ENCODE results near the gene SLC6A13.

- TF ChIP-seq CTCF (IDR thresholded peaks at IDR 0.05; ENCODE audit: borderline replicate concordance, extremely low read depth, low read length, poor library complexity, severe bottlenecking) (no peak), EZH2 (IDR thresholded peaks at IDR 0.05; ENCODE audit: borderline replicate concordance, low read depth, low read length, severe bottlenecking) (no peak)
These were observed 38.8 kb downstream of the SLC6A13 start for GRCh38 chr12:223841-224240.
